ENCODE measurements around the gene SLC7A10.

The SLC7A10 gene

GRCh38 chr19:33255781-33256180, 30.1 kb upstream of the SLC7A10 start:
- in situ Hi-C loops (cut with MboI; ENCODE audit: low sequenced_read_pairs), result no loop called here

GRCh38 chr19:33254245-33254824, 28.7 kb upstream of the SLC7A10 start:
- in situ Hi-C loops (cut with MboI; ENCODE audit: low sequenced_read_pairs), result no loop called here

- in situ Hi-C loops (cut with MboI; ENCODE audit: low sequenced_read_pairs), result no loop called here
Observed at GRCh38 chr19:33252971-33253370, 27.3 kb upstream of the SLC7A10 start.

- in situ Hi-C loops (cut with MboI; ENCODE audit: low sequenced_read_pairs), result no loop called here
Observed at GRCh38 chr19:33252418-33252962, 26.8 kb upstream of the SLC7A10 start.

- in situ Hi-C loops (cut with MboI; ENCODE audit: low sequenced_read_pairs), result no loop called here
Observed at GRCh38 chr19:33251526-33252090, 26.0 kb upstream of the SLC7A10 start.

GRCh38 chr19:33251076-33251475, 25.4 kb upstream of the SLC7A10 start:
- in situ Hi-C loops (cut with MboI; ENCODE audit: low sequenced_read_pairs), result no loop called here

GRCh38 chr19:33250500-33250899, 24.9 kb upstream of the SLC7A10 start:
- in situ Hi-C loops (cut with MboI; ENCODE audit: low sequenced_read_pairs), result no loop called here

- in situ Hi-C loops (cut with MboI; ENCODE audit: low sequenced_read_pairs), result loop anchor here (5.0 to 25.0 kb wide), 3 partner anchors 55 to 512 kb away; partner anchors contain the start of gene CEBPA
Observed at GRCh38 chr19:33249740-33250366, 24.2 kb upstream of the SLC7A10 start.

- in situ Hi-C loops (cut with MboI; ENCODE audit: low sequenced_read_pairs), result loop anchor here (5.0 to 25.0 kb wide), 3 partner anchors 56 to 513 kb away; partner anchors contain the start of gene CEBPA
Observed at GRCh38 chr19:33248954-33249613, 23.4 kb upstream of the SLC7A10 start.

- in situ Hi-C loops (cut with MboI; ENCODE audit: low sequenced_read_pairs), result loop anchor here (5.0 to 25.0 kb wide), 3 partner anchors 56 to 514 kb away; partner anchors contain the start of gene CEBPA
Observed at GRCh38 chr19:33248553-33248953, 22.9 kb upstream of the SLC7A10 start.

GRCh38 chr19:33248104-33248503, 22.5 kb upstream of the SLC7A10 start:
- in situ Hi-C loops (cut with MboI; ENCODE audit: low sequenced_read_pairs), result loop anchor here (5.0 to 25.0 kb wide), 3 partner anchors 57 to 514 kb away; partner anchors contain the start of gene CEBPA

- in situ Hi-C loops (cut with MboI; ENCODE audit: low sequenced_read_pairs), result loop anchor here (5.0 to 25.0 kb wide), 3 partner anchors 57 to 515 kb away; partner anchors contain the start of gene CEBPA
Observed at GRCh38 chr19:33247441-33247819, 21.8 kb upstream of the SLC7A10 start.

GRCh38 chr19:33246709-33247440, 21.2 kb upstream of the SLC7A10 start:
- in situ Hi-C loops (cut with MboI; ENCODE audit: low sequenced_read_pairs), result loop anchor here (5.0 to 25.0 kb wide), 3 partner anchors 58 to 515 kb away; partner anchors contain the start of gene CEBPA

- in situ Hi-C loops (cut with MboI; ENCODE audit: low sequenced_read_pairs), result loop anchor here (5.0 to 25.0 kb wide), 3 partner anchors 59 to 516 kb away; partner anchors contain the start of gene CEBPA
Observed at GRCh38 chr19:33245948-33246708, 20.5 kb upstream of the SLC7A10 start.

- in situ Hi-C loops (cut with MboI; ENCODE audit: low sequenced_read_pairs), result loop anchor here (10.0 to 25.0 kb wide), 2 partner anchors 62 to 519 kb away; partner anchors contain the start of gene CEBPA
Observed at GRCh38 chr19:33242911-33243310, 17.3 kb upstream of the SLC7A10 start.

GRCh38 chr19:33242131-33242530, 16.5 kb upstream of the SLC7A10 start:
- in situ Hi-C loops (cut with MboI; ENCODE audit: low sequenced_read_pairs), result loop anchor here (10.0 to 25.0 kb wide), 2 partner anchors 63 to 520 kb away; partner anchors contain the start of gene CEBPA

GRCh38 chr19:33241530-33242101, 16.0 kb upstream of the SLC7A10 start:
- in situ Hi-C loops (cut with MboI; ENCODE audit: low sequenced_read_pairs), result loop anchor here (10.0 to 25.0 kb wide), 2 partner anchors 63 to 521 kb away; partner anchors contain the start of gene CEBPA

GRCh38 chr19:33241091-33241529, 15.5 kb upstream of the SLC7A10 start:
- in situ Hi-C loops (cut with MboI; ENCODE audit: low sequenced_read_pairs), result loop anchor here (10.0 to 25.0 kb wide), 2 partner anchors 64 to 521 kb away; partner anchors contain the start of gene CEBPA
